IPS-18a (cell line): ENCODE data around the gene LRRC3.
"Not testable (repeated sequence)": the region's sequence is repeated elsewhere in the genome, so short reads cannot be mapped to it uniquely, and the experiment has no call there.

Experiments
- H3K27ac ChIP-seq: one replicate; pipeline ENCODE4 v1.5.1; 2013; ENCODE audit warnings: low read length
- H3K27me3 ChIP-seq: one replicate; pipeline ENCODE4 v1.6.1; 2013; ENCODE audit warnings: mild to moderate bottlenecking, low read length; ENCODE audit not compliant: control insufficient read depth, insufficient read depth
- H3K36me3 ChIP-seq: one replicate; pipeline ENCODE4 v1.6.1; 2013; ENCODE audit warnings: low read depth, low read length; ENCODE audit not compliant: control insufficient read depth
- H3K4me1 ChIP-seq: one replicate; pipeline ENCODE4 v1.6.1; 2013; ENCODE audit warnings: low read depth, low read length; ENCODE audit not compliant: control insufficient read depth
- H3K4me3 ChIP-seq: one replicate; pipeline ENCODE4 v1.5.1; 2013; ENCODE audit warnings: low read length
- H3K9ac ChIP-seq: one replicate; pipeline ENCODE4 v1.6.1; 2013; ENCODE audit warnings: mild to moderate bottlenecking, low read length, moderate library complexity
- H3K9me3 ChIP-seq: one replicate; pipeline ENCODE4 v1.6.1; 2013; ENCODE audit warnings: low read depth, low read length; ENCODE audit not compliant: control insufficient read depth

LRRC3 gene

GRCh38 chr21:44499211-44499560 is 43.9 kb downstream of the LRRC3 start:
- H3K27me3 ChIP-seq, result no peaks in the 10 kb centered on the region
- H3K9ac ChIP-seq, result no peak overlapping the region
- H3K9me3 ChIP-seq, result no peaks in the 10 kb centered on the region
- no peak overlapping the region for H3K4me3 ChIP-seq
- no peaks in the 10 kb centered on the region for H3K36me3 ChIP-seq
- H3K27ac ChIP-seq, result no peak overlapping the region
- H3K4me1 ChIP-seq, result peaks cover 20% of the 10 kb centered on the region

GRCh38 chr21:44499631-44500030 is 44.3 kb downstream of the LRRC3 start:
- H3K27ac ChIP-seq, result no peak overlapping the region
- no peaks in the 10 kb centered on the region for H3K9me3 ChIP-seq
- peaks cover 20% of the 10 kb centered on the region for H3K4me1 ChIP-seq
- H3K36me3 ChIP-seq, result no peaks in the 10 kb centered on the region
- H3K4me3 ChIP-seq, result no peak overlapping the region
- no peak overlapping the region for H3K9ac ChIP-seq
- no peaks in the 10 kb centered on the region for H3K27me3 ChIP-seq

GRCh38 chr21:44500111-44500510 is 44.8 kb downstream of the LRRC3 start:
- no peaks in the 10 kb centered on the region for H3K36me3 ChIP-seq
- no peaks in the 10 kb centered on the region for H3K9me3 ChIP-seq
- no peak overlapping the region for H3K27ac ChIP-seq
- peaks cover 20% of the 10 kb centered on the region for H3K4me1 ChIP-seq
- H3K9ac ChIP-seq, result no peak overlapping the region
- no peak overlapping the region for H3K4me3 ChIP-seq
- no peaks in the 10 kb centered on the region for H3K27me3 ChIP-seq

- H3K36me3 ChIP-seq, result no peaks in the 10 kb centered on the region
- peaks cover 11% of the 10 kb centered on the region for H3K4me1 ChIP-seq
- no peaks in the 10 kb centered on the region for H3K27me3 ChIP-seq
- no peak overlapping the region for H3K9ac ChIP-seq
- H3K27ac ChIP-seq, result no peak overlapping the region
- H3K9me3 ChIP-seq, result no peaks in the 10 kb centered on the region
- H3K4me3 ChIP-seq, result no peak overlapping the region
Measured at GRCh38 chr21:44502171-44502958, 47.1 kb downstream of the LRRC3 start.

GRCh38 chr21:44503006-44503889 is 47.9 kb downstream of the LRRC3 start:
- not testable (repeated sequence) for H3K36me3 ChIP-seq, H3K4me3 ChIP-seq, H3K27me3 ChIP-seq, H3K27ac ChIP-seq, H3K4me1 ChIP-seq, H3K9me3 ChIP-seq, H3K9ac ChIP-seq

- no peaks in the 10 kb centered on the region for H3K9me3 ChIP-seq
- no peak overlapping the region for H3K4me3 ChIP-seq
- no peak overlapping the region for H3K27ac ChIP-seq
- H3K9ac ChIP-seq, result no peak overlapping the region
- H3K27me3 ChIP-seq, result no peaks in the 10 kb centered on the region
- H3K4me1 ChIP-seq, result no peaks in the 10 kb centered on the region
- H3K36me3 ChIP-seq, result no peaks in the 10 kb centered on the region
Measured at GRCh38 chr21:44503901-44504399, 48.6 kb downstream of the LRRC3 start.

- Histone ChIP-seq H3K36me3 (no peaks in the 10 kb centered on the region), H3K9ac (no peak overlapping the region), H3K9me3 (no peaks in the 10 kb centered on the region), H3K4me1 (no peaks in the 10 kb centered on the region), H3K27me3 (no peaks in the 10 kb centered on the region), H3K4me3 (no peak overlapping the region), H3K27ac (no peak overlapping the region)
Measured at GRCh38 chr21:44505673-44506278, 50.5 kb downstream of the LRRC3 start.

GRCh38 chr21:44506279-44507255 is 51.3 kb downstream of the LRRC3 start:
- Histone ChIP-seq H3K27me3 (no peaks in the 10 kb centered on the region), H3K27ac (no peak overlapping the region), H3K4me1 (no peaks in the 10 kb centered on the region), H3K36me3 (peaks cover 4% of the 10 kb centered on the region), H3K9me3 (no peaks in the 10 kb centered on the region), H3K9ac (no peak overlapping the region), H3K4me3 (no peak overlapping the region)

- H3K4me3 ChIP-seq, result no peak overlapping the region
- no peak overlapping the region for H3K9ac ChIP-seq
- H3K27ac ChIP-seq, result no peak overlapping the region
- no peaks in the 10 kb centered on the region for H3K9me3 ChIP-seq
- no peaks in the 10 kb centered on the region for H3K4me1 ChIP-seq
- no peaks in the 10 kb centered on the region for H3K27me3 ChIP-seq
- peaks cover 4% of the 10 kb centered on the region for H3K36me3 ChIP-seq
Measured at GRCh38 chr21:44507673-44508425, 52.5 kb downstream of the LRRC3 start.

GRCh38 chr21:44508426-44508710 is 53.1 kb downstream of the LRRC3 start:
- Histone ChIP-seq H3K9ac (no peak overlapping the region), H3K4me3 (no peak overlapping the region), H3K36me3 (peaks cover 4% of the 10 kb centered on the region), H3K27ac (no peak overlapping the region), H3K4me1 (no peaks in the 10 kb centered on the region), H3K27me3 (no peaks in the 10 kb centered on the region), H3K9me3 (no peaks in the 10 kb centered on the region)
